Hepatocyte (in vitro differentiated cells): ENCODE measurements around the gene RAPGEF6. TPM values are rescaled to one million over a fixed set of nuclear protein-coding genes. Genes with fewer than 3 reads are reported as not detected.

Experiments
- DNase-seq: peaks from one replicate; pipeline ENCODE4 v3.0.0-alpha.2; 2016; ENCODE audit warnings: low spot score
- H2AFZ ChIP-seq: fragments of 200-600 bp; sonication (generic); 2 replicates; pipeline ENCODE4 v1.6.0; 2016; ENCODE audit warnings: antibody characterized with exemption, mild to moderate bottlenecking
- H3K27ac ChIP-seq: fragments of 200-600 bp; sonication (generic); 2 replicates; pipeline ENCODE4 v1.5.1; 2016; ENCODE audit warnings: mild to moderate bottlenecking
- H3K27me3 ChIP-seq: fragments of 200-600 bp; sonication (generic); 2 replicates; pipeline ENCODE4 v1.6.1; 2016
- H3K36me3 ChIP-seq: fragments of 200-600 bp; sonication (generic); replicated peaks from 2 replicates; pipeline ENCODE4 v1.5.1; 2016; ENCODE audit warnings: low read depth; ENCODE audit not compliant: insufficient read depth
- H3K4me1 ChIP-seq: fragments of 200-600 bp; sonication (generic); 2 replicates; pipeline ENCODE4 v1.5.1; 2016; ENCODE audit warnings: mild to moderate bottlenecking, moderate library complexity; ENCODE audit not compliant: insufficient read depth
- H3K4me2 ChIP-seq: fragments of 200-600 bp; sonication (generic); 2 replicates; pipeline ENCODE4 v1.6.0; 2016
- H3K4me3 ChIP-seq: fragments of 200-600 bp; sonication (generic); 2 replicates; pipeline ENCODE4 v1.5.1; 2016; ENCODE audit warnings: mild to moderate bottlenecking
- H3K79me2 ChIP-seq: fragments of 200-600 bp; sonication (generic); 2 replicates; pipeline ENCODE4 v1.6.0; 2017; ENCODE audit warnings: mild to moderate bottlenecking
- H3K9me2 ChIP-seq: fragments of 200-600 bp; sonication (generic); replicated peaks from 2 replicates; pipeline ENCODE4 v1.6.0; 2017; ENCODE audit warnings: mild to moderate bottlenecking; ENCODE audit not compliant: insufficient read depth
- H3K9me3 ChIP-seq: fragments of 200-600 bp; sonication (generic); 2 replicates; pipeline ENCODE4 v1.5.1; 2016; ENCODE audit warnings: low read depth, mild to moderate bottlenecking
- H4K20me1 ChIP-seq: fragments of 200-600 bp; sonication (generic); 2 replicates; pipeline ENCODE4 v1.6.0; 2016; ENCODE audit warnings: mild to moderate bottlenecking; ENCODE audit not compliant: insufficient read depth, poor library complexity, severe bottlenecking
- EZH2 ChIP-seq: fragments of 200-600 bp; sonication (generic); IDR thresholded peaks from 2 replicates; pipeline ENCODE4 v1.6.1; 2016; ENCODE audit warnings: antibody characterized with exemption, mild to moderate bottlenecking, borderline replicate concordance
- EZH2phosphoT487 ChIP-seq: fragments of 200-600 bp; sonication (generic); IDR thresholded peaks from one replicate; pipeline ENCODE4 v1.6.1; 2018; ENCODE audit warnings: antibody characterized with exemption, mild to moderate bottlenecking, low read depth, moderate library complexity; ENCODE audit not compliant: unreplicated experiment, severe bottlenecking
- WGBS: methylation state at CpG from one replicate; pipeline ENCODE4 v1.1.6; 2016; ENCODE audit warnings: low lambda C conversion rate; ENCODE audit errors: missing lambda C conversion rate; 5-methylcytosine and 5-hydroxymethylcytosine counted together
- polyA plus RNA-seq: library from polyadenylated mRNA; unstranded; fragments of >200 nt; fragmentation: Nextera tagmentation; extraction: Ambion mirVana; gene quantifications from 2 replicates; pipeline ENCODE4 v1.2.1, GENCODE V29; 2016
- total RNA-seq: library from RNA; depleted of rRNA; stranded (reverse); fragments of >200 nt; gene quantifications from 2 replicates; pipeline ENCODE4 v1.2.3, GENCODE V29; 2014
- TF ChIP-seq, protein P1 (sequence below): fragments of 200-600 bp; sonication (generic); IDR thresholded peaks from 2 replicates; pipeline ENCODE4 v1.5.1; 2016; ENCODE audit warnings: antibody characterized with exemption, mild to moderate bottlenecking; ENCODE audit not compliant: poor library complexity

Gene RAPGEF6
- total and polyA plus RNA-seq, 2 experiments from 2014 or later = 4.7 to 13.3 TPM

DNA sequence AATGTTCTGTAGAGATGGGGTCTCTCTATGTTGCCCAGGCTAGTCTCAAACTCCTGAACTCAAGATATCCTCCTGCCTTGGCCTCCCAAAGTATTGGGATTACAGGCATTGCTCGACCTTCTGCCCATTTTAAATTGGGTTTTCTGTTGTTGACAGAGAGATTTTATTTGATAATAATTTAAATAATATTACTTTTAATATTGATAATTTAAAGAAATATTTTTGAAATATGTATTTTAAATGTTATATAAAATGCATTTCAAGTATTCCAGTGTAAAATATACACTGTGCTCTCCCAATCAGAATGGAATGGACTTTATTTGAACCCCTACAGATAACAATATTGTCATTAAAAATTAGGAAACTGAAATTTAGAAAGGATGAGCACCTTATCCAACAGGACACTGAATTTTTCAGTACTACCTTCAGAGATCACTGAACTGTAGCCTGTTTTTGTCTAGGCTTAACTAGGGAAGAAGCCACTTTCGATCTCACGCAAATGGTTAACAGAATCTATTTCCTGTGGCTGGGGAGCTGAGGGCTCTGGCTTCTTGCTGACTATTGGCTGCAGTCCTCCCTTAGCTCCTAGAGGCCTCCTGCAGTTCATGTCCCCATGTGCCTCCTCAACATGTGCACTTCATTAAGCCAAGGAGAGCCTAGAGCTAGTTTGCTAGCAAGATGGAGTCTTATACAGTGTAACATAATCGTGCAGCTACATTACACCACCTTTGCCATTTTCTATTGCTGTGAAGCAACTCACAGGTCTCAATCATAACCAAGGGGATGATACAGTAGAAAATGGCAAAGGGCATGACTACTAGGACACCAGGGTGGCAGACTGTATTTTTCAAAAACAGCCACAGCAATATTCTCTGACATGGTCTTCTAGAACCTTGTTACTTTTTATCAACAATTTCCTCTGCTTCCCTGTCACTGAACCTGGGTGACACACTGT is 221.1 kb downstream of the RAPGEF6 start:
- no peaks in the 10 kb centered on the region for H3K27me3 ChIP-seq
- H4K20me1 ChIP-seq = no peaks in the 10 kb centered on the region
- WGBS = 81% methylated on average over 4 of the region's 4 CpGs
- H2AFZ ChIP-seq = no peak overlapping the region
- no peak overlapping the region for H3K4me3 ChIP-seq
- no peaks in the 10 kb centered on the region for H3K9me3 ChIP-seq
- no peaks in the 10 kb centered on the region for H3K79me2 ChIP-seq
- H3K27ac ChIP-seq = no peak overlapping the region
- DNase-seq = no peak
- H3K4me1 ChIP-seq = no peaks in the 10 kb centered on the region
- H3K36me3 ChIP-seq = no peaks in the 10 kb centered on the region
- H3K9me2 ChIP-seq = no peaks in the 10 kb centered on the region
- TF ChIP-seq EZH2phosphoT487 (no peak), EZH2 (no peak)
- TF ChIP-seq, protein P1, sequence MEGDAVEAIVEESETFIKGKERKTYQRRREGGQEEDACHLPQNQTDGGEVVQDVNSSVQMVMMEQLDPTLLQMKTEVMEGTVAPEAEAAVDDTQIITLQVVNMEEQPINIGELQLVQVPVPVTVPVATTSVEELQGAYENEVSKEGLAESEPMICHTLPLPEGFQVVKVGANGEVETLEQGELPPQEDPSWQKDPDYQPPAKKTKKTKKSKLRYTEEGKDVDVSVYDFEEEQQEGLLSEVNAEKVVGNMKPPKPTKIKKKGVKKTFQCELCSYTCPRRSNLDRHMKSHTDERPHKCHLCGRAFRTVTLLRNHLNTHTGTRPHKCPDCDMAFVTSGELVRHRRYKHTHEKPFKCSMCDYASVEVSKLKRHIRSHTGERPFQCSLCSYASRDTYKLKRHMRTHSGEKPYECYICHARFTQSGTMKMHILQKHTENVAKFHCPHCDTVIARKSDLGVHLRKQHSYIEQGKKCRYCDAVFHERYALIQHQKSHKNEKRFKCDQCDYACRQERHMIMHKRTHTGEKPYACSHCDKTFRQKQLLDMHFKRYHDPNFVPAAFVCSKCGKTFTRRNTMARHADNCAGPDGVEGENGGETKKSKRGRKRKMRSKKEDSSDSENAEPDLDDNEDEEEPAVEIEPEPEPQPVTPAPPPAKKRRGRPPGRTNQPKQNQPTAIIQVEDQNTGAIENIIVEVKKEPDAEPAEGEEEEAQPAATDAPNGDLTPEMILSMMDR = no peak
- no peak overlapping the region for H3K4me2 ChIP-seq

DNA sequence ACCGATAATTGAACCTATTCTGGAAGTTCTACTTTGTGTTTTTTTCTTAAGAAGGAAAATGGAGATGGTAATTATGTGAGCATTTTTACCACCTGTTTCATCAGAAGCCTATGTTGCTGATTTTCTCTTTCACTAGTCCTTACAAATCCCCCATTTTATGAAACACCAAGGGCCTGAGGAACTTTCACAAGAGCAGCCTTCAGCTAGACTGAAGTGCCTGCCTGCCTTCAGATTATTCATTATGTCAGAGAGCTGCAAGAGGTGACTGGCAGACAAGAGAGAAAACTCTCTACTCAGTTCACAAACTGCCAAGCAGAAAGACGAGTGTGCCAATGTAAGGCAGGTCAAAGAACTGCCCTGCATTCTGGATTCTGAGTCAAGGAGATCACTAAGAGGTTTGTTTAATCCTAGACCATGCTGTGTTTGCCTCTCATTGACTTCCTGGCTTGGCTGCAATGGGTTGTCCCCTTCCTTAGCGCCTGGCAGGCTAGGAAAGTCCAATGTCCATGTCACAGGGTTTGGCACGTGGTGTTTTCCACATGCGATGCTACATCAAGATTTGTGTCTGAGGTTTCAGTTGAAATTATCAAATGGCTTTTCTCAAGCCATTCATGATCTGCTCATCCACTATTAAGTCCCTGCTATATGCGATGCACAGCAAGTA is 227.9 kb downstream of the RAPGEF6 start:
- Histone ChIP-seq H3K4me3 (no peak overlapping the region), H3K27ac (no peak overlapping the region)

DNA sequence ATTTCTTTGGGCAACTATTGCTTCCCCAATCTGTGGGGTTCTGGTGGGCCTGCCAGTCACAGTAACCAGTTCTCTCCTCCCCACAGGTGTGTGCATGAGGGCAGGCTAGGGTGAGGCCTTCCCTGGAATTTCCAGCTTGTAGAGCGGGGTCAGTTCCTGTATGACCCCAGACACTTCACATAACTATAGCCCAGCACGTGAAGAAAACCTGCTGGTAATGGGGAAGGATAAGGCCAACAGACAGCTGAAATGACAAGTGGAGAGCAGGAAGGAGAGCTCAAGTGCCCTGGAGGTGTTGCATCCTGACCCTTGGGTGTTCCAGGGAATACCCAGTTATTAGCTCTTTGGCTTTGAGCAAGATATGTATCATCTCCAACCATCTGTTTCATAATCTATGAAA is 229.0 kb downstream of the RAPGEF6 start:
- no peaks in the 10 kb centered on the region for H3K79me2 ChIP-seq
- WGBS = 87% methylated on average over 2 of the region's 2 CpGs
- no peaks in the 10 kb centered on the region for H3K27me3 ChIP-seq
- no peaks in the 10 kb centered on the region for H3K9me2 ChIP-seq
- peaks cover 9% of the 10 kb centered on the region for H3K9me3 ChIP-seq
- no peaks in the 10 kb centered on the region for H3K36me3 ChIP-seq
- H4K20me1 ChIP-seq = no peaks in the 10 kb centered on the region
- H3K4me2 ChIP-seq = no peak overlapping the region
- no peak overlapping the region for H2AFZ ChIP-seq
- no peak overlapping the region for H3K4me3 ChIP-seq
- no peak overlapping the region for H3K27ac ChIP-seq
- no peaks in the 10 kb centered on the region for H3K4me1 ChIP-seq
- TF ChIP-seq EZH2 (no peak), EZH2phosphoT487 (no peak)
- TF ChIP-seq, protein P1 = no peak
- DNase-seq = no peak

More for the DNA sequence above, 227.9 kb downstream of the RAPGEF6 start:
- H3K79me2 ChIP-seq = no peaks in the 10 kb centered on the region
- no peaks in the 10 kb centered on the region for H4K20me1 ChIP-seq
- no peak for DNase-seq
- H3K36me3 ChIP-seq = no peaks in the 10 kb centered on the region
- 97% methylated on average over 6 of the region's 6 CpGs for whole genome bisulfite sequencing
- H3K9me2 ChIP-seq = no peaks in the 10 kb centered on the region
- H3K4me1 ChIP-seq = no peaks in the 10 kb centered on the region
- H3K27me3 ChIP-seq = no peaks in the 10 kb centered on the region
- no peak overlapping the region for H3K4me2 ChIP-seq
- no peak overlapping the region for H2AFZ ChIP-seq
- TF ChIP-seq EZH2phosphoT487 = no peak
- TF ChIP-seq, protein P1 = no peak
- peaks cover 9% of the 10 kb centered on the region for H3K9me3 ChIP-seq
